HG02623 (cell line): ENCODE measurements around the gene SEMA3G.

Source experiments
- ATAC-seq: cut with Tn5 transposase; IDR thresholded peaks from one replicate; pipeline ENCODE4 v1.9.1; 2021; ENCODE audit warnings: moderate library complexity; ENCODE audit not compliant: unreplicated experiment

Gene SEMA3G

GRCh38 chr3:52440249-52440551, 4.7 kb downstream of the SEMA3G start:
- ATAC-seq, result no peak

GRCh38 chr3:52439426-52440248, 5.3 kb downstream of the SEMA3G start:
- no peak for ATAC-seq

- ATAC-seq, result no peak
Observed at GRCh38 chr3:52438579-52439425, 6.1 kb downstream of the SEMA3G start.

- no peak for ATAC-seq
Observed at GRCh38 chr3:52438104-52438376, 6.9 kb downstream of the SEMA3G start.

DNA sequence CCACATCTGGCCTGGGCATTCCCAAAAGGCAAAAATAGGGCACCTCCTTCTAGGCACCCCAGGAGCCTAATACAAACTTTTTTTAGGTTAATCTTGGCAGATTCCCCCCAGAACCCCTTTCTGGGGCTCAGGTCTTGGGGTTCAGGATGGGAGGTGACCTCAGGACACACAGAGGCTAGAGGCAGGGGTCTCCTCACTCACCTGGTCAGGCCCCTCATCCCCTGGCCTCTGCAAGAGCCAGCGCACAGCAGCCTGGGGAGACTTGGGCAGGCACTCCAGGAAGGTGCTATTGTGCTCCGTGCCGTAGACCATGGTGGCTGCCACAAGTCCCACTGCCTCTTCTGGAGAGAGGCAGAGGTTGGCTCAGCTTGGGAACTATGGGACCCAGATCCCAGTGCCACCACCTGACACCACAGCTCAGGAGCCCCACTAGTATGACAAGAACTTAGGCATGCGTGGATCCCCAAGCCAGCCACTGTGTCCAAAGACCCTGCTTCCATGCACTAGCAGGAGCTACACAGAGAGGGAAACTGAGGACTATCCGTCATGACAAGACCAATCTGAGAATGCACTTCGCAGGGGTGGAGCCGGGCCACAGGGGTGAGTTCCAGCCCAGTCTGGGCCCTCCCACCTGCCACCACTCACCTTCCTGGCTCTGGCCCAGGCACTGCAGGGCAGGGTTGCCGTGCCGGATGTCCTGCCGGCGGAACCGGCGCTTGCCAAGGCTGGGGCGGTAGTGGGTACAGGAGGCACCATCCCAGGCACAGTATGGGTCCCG, 7.4 kb downstream of the SEMA3G start:
- no peak for ATAC-seq

GRCh38 chr3:52436500-52437149, 8.3 kb downstream of the SEMA3G start:
- no peak for ATAC-seq

GRCh38 chr3:52435246-52436101, 9.4 kb downstream of the SEMA3G start:
- no peak for ATAC-seq

GRCh38 chr3:52434491-52435115, 10.3 kb downstream of the SEMA3G start:
- no peak for ATAC-seq

DNA sequence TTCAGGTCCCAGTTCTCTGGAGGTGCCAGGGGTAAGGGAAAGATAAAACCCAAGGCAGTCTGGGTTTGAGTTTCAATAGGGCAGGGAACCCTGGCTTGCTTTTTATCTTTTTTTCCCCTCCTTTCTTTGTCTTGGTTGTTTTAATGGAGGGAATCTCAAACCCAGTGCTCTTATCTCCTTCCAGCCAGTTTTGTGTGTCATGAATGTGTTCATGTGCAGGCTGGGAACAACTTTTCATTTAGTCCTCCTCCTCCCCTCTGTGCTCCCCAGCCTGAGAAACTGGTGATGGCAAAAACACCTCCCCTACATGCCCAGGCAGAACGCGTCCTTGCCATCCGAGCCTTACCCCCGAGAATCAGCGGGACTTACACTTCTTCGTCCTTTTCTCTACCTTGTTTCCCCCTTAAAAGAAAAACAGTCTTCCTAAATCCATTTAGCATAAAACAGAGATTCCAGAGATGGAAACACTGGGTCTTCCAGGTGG, 10.9 kb downstream of the SEMA3G start:
- no peak for ATAC-seq

DNA sequence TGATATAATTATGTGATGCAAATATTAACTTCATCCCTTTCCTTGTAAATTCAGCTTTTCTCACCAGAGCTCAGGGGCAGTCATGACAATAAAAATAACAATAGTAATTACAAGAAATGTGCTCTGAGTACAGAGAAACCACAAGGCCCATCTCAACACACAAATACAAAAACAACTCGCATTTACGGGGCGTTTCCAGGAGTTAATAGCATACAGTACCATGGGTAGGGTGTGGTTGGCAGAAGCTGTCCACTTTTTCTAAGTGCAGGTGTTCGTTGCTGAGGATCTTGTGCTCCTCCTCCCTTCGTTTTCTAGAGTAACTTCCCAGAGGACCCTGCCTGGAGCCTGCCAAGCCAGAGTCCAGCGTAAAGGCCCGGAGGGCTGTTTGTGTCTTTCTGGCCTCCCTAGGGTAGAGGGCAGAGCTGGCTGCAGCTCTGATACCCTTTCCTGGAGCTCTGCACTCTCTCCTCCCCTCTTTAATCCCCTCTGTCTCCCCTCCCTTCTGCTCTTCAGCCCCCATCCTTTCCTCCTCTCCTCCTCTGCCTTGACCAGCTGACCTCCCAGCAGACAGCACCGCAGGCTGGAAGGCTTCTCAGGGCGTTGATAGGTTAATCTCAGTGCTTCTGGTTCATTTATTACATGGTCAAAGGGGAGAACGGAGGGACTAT, 11.4 kb downstream of the SEMA3G start:
- no peak for ATAC-seq

DNA sequence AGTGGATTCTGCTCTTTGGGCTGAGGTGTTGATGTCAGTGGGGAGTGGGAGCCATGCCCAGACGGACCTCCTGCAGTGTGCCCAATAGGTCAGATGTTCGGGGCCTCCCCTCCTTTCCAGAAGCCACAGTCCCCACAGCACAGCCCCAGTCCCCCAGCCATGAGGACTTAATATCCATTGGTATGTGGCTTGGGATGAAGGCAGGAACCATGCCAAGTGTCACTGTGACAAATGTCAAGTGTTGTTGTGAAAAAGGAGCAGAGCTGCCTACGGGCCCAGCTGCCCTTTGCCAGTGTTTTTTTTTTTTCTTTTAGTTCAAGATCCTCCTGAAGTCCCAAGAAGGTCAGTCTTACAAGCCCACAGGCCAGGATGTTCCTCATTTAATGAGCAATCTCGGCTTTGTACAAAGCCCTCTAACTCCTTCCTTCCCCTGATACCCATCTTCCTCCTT, 12.2 kb downstream of the SEMA3G start:
- ATAC-seq, result no peak

DNA sequence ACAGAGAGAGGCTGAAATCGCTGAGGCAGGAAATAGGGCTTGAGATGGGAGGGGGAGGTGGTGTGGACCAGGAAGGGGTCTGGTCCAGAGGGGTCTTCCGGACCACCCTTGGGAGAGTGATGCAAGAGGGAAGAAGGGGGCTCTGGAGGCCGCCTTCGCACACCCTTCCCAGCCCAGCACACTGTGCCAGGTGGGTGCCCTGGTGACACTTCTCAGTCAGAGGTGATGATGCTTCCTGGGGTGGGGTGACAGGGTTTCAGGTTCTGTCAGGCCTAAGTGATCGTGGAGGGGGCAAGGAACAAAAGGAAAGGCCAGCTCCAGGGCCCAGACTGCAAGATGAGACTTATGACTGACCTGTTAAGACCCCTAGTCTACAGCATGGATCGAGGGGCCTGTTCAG, 12.7 kb downstream of the SEMA3G start:
- ATAC-seq, result no peak

GRCh38 chr3:52431459-52432223, 13.3 kb downstream of the SEMA3G start:
- no peak for ATAC-seq

- no peak for ATAC-seq
Observed at GRCh38 chr3:52430416-52430810, 14.5 kb downstream of the SEMA3G start.

DNA sequence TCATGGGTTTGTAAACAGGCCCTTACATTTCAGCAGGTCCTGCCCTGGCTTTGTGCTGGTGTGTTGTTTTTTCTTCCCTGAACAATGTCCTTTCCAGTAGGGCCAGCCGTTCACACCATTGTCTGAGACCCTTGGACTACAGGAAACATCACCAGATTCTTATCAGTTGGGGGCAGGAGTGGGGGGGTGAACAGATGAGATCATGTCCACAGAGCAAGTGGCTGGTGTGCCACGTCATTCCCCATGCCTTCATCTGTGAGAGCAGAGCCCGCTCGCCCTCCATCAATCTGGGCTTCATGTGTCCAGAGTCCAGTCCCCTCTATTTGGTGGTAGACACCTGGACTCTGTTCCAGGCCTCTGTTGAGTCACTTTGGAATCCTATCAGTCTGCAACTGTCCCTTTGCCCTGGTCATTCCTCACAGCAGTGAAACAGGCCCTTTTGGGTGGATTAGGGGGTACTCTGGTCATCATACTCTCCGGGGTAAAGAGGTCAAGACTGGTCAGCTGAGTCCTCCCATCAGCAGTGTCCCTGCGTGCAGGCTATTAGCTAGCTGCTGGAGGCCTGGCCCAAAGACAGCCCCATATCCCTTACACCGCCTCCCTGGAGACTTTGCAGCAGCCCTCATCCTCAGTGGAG, 15.0 kb downstream of the SEMA3G start:
- ATAC-seq, result no peak

- no peak for ATAC-seq
Observed at GRCh38 chr3:52429031-52429430, 15.9 kb downstream of the SEMA3G start.

DNA sequence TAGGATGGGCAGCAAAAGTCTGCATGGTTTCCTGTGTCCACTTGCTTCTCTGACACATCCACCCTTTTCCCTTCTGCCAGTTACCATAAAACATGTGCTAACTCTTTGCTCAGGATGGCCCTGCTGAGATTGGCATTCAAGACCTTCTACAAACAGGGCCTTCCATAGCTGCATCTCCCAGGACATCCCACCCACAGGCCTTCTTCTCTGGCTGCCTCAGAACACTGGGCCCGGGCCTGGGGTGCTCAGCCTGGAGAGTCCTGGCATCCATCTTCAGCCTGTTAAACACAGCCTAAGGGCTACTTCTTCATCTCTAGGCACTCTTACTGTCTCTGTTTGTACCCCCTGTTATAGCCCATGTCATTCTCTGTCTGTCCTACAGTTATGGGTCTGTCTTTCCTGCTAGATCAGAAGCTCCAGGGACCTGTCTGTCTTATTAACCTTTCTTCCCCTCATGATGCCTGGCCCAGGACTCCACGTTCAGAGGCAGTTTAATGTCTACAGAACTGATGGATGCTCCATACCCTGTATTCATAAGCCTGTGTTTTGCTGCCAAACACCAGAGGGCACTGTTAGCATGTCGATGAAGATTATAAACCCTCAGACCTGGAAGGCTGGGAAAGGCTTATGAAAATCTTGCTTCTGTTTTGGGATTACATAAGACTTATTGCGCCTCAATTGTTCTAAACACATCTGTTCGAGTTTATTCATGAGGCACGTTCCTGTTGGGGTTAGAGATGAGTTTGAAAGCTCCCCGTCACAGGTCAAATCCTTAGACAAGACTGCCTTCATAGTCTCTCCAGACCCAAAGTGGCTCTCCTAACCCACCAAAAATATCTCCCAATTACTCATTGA, 16.5 kb downstream of the SEMA3G start:
- ATAC-seq, result no peak
